HG03196 (cell line): ENCODE data around the gene GAMT.

Source experiments
- ATAC-seq: cut with Tn5 transposase; IDR thresholded peaks from one replicate; pipeline ENCODE4 v1.9.1; 2021; ENCODE audit not compliant: unreplicated experiment

GAMT gene

DNA sequence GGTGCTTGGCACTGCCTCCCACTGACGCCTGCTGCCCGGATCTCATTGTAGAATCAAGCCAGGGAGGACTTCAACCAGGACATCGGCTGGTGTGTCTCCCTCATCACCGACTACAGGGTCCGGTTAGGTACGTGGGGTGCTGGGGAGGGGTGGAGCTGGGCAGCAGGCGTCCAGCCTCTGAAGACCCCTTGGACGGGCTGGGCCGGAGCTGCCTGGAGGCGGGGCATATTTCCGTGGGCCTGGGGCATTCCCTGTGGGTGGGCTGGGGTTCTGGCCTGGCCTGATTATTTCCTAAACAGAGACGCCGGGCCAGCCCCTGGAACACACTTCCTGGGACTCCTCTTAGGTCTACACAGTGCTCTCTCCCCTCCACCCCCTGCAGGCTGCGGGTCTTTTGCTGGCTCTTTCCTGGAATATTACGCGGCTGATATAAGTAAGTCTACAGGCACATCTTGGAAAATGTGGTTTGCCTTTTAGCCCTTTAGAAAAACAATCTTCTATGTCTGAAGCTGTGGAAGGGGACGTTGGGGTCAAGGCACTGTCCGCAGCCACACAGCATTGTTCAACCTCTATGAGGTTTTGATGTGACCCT is 32.0 kb downstream of the GAMT start:
- ATAC-seq: no peak

DNA sequence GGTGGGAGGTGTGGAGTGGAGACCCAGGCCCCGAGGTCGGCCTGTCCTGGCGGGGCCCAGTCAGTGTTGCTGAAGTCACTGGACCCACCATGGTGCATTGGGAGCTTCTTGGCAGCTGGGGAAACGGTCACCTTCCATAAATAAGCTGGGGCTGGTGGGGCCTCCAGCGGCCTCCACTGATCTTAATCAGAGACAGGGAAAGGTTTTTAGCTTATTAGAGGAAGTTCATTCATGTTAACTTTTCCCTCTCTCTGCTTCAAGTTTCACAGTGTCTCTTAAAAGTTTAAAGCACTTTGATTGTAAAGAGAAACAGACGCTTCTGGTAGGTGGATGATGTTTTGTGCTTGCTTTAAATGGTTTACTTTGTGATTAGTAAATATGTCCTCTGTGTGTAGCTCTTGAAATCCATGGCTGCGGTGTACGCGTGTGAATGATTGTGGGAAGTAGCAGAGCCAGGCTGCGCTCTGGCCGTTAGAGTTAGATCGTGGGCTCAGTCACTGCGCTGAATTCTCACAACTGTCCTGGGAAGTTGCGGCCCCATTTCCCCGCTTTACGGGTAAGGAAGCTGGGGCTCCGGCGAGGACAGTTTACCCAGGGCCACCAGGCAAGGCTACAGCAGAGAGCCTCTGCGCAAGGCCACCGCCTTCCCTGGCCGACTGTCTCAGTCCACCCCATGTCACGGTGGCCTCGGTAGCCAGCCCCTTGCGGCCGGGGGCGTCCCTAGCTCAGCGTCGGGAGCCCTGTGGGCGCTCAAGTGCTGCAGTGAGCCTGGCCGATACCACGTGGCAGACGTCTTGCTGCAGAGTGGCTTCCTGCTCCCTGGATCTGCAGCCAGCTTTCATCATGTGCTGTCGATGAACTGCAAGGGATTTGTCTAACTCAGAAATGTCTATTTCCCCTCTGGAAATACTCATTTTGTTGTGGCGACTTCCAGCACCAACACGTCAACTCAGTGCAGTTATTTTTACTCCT is 34.2 kb downstream of the GAMT start:
- no peak for ATAC-seq

DNA sequence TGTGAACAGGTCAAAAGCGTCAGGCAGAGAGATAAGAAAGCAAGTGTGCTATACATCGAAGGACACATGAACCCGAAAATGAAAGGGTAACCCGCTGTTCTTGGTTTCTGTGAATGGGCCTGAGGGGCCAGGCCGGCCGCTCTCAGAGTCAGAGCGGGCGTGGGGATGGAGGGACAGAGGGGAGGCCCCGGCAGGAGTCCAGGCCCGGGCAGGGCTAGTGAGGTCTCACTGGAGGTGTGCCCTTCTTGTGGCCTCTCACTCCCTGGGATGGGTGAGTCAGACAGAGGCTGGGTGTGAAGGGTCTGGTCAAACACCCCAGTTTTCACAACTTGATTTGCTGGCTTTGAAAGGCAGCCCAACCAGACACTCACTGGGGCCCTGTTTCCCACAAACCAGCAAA is 35.0 kb downstream of the GAMT start:
- ATAC-seq: no peak

DNA sequence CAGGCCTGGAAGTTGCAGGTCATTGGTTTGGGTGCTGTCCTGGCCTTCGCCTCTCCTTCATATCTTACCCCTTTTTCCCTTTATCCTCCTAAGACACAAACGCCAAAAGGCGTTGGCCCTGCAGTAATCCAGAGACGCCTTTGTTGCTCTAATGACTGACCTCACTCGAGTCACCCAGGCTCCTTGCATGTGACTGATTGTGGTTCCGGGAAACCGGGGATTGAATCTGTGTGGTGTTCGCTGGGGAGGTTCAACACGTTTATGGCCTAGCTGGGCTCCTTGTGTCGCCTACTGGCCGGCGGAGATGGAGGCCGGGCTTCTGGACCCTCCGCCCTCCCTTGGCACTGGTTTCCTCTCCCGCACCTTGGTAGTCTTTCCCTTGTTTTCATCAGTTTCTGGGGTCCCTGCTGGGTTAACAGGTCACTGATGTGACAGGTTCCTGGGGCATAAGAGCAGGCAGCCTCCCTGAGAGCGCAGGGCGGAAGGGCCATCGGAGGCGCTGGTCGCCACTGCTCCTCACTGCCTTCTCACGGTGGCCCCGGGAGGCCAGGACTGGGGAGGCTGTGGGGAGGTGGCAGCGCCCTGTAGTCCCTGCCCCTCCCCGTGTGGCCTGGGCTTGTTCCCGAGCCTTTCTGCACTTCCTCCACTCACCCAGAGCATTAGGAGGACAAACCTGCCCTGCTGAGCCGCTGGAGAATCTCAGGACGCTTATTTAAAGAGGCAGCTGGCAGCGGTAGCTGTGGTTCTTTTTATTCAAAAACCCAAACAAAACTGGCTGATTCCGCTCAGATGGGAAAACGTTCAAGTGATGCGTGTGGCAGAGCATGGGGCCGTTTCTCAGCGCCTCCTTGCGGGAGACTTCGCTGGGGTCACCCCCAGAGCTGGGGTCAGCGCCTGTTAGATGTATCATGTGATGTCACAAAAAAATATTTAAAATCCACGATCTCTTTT is 35.7 kb downstream of the GAMT start:
- no peak for ATAC-seq

DNA sequence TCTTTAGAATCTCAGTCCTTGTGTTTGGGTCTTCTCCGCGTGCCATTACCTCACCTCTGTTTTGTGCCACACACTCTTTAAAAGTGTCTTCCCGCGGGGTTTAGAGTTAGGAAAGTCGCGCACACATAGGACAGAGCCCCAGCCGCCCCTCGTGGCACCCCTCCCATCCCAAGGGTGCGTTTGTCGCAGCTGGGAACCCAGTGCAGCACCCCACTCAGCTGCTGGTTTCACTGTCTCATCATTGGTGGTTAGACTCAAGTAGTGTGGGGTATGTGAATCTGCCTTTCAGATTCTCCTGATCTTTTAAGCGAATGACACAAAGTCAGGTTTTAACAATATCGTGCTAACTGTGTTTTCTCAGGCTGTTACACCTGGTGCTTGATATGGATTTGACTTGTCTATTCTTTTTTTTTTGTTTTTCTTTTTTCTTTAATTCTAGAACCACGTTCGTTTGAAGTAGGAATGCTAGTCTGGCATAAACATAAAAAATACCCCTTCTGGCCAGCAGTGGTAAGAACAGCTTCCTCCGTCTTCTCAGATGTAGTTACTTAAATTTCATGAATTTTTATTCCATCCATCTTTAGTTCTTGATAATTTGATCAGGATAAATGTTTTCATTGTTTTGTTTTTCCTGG is 37.2 kb downstream of the GAMT start:
- ATAC-seq: no peak

DNA sequence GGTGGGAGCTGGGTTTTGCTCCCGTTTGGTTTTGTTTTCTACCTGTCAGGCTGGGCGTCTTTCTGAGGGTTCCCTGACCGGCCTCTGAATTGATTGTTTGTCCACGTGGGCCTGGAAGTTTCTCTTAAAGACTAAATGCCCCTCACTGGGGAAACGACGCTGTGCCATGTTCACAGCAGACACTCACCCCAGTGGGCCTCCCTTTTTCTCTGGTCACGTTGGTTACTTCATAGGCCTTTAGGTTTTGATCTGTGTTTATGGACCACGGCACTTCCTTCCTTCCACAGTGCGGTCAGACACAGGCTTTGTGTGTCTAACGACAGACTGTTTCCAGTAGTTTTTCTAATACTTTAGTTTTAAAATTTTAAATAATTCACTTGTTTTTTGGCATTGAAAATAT is 37.7 kb downstream of the GAMT start:
- ATAC-seq: no peak

DNA sequence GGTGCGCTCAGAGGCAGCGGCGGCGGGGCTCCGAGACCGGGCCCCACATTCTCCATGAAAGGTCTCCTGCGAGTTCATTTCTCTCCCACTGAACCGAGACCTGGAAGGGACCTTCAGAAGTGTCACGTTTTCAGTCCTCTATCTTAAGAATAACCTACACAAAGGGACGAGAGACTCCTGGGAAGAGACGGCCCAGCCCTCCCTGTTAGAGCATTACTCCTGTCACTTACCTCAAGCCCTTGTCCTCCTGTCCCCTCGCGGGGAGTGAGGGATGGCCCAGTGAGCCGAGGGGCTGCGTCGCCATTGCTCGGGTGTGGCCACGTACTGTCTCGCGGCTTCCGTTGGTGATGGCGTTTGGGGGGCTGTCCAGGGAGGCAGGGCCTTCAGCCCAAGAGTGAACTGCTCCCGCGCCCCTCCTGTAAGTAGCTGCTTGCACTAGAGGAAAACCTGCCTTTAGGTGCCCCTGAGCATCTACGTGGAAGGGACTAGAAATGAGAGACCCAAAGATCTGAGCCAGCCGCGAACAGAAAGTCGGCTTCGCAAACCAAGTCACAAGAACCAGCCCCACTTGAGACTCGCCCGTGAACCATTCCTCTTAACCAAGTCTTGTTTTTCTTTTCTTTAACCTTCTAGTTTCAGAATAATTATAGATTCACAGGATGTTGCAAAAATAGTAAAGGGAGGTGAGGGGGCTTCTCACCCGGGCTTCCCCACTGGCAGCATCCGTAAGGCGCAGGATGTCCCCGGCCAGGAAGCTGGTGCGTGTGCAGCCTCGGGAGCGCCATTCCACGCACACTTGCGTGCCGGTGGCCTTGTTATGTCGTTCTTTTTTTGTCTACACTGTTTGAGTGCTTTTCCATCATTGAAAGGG is 38.7 kb downstream of the GAMT start:
- no peak for ATAC-seq

DNA sequence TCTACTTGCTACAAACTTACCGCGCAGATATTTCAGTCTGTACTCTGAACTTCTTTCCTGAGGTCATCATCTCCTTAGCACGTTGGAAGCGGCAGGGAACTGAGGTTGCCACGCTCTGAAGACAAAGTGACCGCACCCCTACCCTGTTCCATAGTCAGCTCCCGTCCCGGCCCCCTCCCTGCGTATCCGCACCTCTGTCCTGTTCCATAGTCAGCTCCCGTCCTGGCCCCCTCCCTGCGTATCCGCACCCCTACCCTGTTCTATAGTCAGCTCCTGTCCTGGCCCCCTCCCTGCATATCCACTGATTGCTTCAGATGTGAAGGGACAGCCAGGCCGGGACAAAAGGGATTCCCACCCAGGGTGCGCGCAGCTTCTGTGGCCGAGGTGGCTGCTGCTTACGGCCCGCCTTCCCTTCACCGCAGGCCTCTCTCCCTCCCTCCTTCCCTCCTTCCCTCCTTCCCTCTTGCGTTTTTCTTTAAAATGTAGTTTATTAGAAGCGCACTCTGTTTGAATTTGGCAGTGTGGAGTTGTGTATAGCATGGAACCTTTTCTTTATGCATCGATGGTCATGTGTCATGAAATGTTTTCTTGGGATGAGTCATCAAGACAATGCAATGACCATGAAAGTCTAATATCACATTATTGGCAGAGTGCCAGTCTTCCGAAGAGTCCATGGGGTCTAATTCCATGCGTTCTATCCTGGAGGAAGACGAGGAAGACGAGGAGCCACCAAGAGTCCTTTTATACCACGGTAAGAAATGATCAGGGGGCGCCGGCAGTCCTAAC is 39.5 kb downstream of the GAMT start:
- ATAC-seq: no peak

DNA sequence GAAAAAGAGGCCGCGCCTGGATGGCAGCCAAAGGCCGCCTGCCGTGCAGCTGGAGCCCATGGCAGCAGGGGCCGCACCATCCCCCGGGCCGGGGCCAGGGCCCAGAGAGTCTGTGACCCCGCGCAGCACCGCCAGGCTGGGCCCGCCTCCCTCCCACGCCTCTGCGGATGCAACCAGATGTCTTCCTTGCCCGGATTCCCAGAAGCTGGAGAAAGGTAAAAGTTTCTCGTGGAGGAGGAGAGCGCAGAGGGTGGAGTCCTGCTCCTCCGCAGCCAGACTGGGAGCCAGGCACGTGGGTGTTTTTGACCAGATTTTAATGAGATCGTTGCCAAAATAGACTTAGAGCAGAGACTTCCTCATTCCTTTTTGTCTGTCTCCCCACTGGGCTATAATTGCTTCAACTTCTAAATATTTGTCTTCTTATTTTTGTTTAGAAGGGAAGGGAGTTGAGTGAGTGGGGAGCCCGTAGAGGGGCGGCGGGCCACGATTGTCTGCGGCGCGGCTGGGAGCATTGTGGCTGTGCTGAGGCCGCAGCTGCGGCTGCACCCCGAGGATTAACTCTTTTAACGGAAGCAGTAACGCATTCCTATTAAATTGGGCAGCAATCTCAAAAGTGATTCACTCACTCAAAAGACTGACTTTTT is 40.4 kb downstream of the GAMT start:
- ATAC-seq: no peak

DNA sequence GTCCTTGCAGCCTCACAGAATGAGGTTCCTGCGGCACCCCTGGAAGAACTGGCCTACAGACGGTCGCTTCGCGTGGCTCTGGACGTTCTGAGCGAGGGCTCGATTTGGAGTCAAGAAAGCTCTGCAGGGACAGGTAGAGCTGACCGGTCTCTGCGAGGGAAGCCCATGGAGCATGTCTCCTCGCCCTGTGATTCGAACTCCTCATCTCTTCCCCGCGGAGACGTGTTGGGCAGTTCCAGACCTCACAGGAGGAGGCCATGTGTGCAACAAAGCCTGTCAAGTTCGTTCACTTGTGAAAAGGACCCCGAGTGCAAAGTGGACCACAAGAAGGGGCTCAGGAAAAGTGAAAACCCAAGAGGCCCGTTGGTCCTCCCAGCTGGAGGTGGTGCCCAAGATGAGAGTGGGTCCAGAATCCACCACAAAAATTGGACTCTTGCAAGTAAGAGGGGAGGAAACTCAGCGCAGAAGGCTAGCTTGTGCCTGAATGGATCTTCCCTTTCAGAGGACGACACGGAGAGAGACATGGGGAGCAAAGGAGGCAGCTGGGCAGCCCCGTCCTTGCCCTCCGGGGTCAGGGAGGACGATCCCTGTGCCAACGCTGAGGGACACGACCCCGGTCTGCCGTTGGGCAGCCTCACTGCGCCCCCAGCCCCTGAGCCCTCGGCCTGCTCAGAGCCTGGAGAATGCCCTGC is 41.1 kb downstream of the GAMT start:
- ATAC-seq: no peak

DNA sequence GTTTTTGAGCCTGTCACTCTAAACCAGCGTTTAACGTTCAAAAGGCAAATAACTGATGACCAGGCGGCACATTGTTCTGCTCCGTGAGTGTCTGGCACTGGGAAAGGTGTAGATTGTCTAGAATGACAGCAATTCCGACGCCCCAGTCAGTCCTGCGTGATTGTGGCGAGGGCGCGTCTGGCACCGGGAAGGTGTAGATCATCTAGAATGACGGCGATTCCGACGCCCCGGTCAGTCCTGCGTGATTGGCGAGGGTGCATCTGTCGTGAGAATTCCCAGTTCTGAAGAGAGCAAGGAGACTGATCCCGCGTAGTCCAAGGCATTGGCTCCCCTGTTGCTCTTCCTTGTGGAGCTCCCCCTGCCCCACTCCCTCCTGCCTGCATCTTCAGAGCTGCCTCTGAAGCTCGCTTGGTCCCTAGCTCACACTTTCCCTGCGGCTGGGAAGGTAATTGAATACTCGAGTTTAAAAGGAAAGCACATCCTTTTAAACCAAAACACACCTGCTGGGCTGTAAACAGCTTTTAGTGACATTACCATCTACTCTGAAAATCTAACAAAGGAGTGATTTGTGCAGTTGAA is 43.7 kb downstream of the GAMT start:
- ATAC-seq: no peak

DNA sequence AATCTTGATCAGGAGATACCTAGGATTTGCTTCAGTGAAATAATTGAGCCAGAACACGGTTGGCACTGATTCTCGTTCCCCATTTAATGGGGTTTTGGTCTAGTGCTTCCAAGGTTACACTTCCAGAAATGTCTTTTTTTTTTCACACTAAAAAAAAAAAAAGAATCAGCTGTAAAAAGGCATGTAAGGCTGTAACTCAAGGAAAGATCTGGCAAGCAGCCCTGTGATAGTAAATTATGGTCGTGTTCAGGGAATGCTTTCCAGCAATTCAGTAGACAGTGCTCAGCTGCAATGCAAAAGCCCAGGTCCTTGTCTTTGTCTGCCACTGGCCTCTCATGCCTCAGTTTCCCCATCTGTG is 44.9 kb downstream of the GAMT start:
- ATAC-seq: no peak

DNA sequence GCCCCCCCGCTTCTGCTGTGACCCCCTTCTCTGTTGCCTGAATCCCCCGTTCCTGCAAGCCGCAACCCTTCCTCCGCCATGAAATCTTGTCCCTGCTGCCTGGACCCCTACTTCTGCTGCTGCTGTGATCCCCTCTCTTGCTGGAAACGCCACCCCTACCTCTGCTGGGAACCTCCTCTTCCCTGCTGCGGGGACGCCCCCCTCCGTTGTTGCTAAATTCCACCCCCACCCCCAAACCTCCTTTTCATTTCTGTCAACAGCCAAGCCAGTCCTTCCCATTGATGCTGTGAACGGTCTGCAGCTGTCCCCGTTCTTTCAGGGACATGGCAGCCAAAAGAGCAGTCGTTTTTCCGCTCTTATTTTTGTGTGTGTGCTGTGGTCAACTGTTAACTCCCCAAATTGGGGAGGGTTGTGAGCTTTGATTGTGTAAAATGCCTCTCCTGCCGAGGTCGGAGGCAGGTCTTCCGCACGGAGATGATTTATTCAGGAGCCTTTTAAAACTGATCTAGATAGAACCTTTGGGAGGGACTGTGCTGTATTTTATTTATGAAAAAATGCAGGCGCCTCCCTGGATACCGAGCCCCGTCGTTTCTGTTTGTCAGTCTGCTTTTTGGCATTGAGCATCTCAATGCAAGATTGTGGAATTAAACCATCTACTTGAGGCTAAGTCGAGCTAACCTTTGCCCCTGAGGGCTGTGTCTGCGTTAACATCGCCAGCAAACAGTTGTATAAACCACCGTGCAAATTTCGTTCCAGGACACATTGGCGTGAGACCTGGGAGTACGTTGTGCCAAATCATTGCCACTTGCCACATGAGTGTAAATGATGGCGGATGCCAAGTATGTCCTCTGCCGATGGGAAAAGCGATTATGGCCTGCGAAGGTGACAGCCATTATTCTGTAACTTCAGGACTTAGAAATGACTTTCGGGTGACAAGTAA is 45.5 kb downstream of the GAMT start:
- ATAC-seq: no peak

DNA sequence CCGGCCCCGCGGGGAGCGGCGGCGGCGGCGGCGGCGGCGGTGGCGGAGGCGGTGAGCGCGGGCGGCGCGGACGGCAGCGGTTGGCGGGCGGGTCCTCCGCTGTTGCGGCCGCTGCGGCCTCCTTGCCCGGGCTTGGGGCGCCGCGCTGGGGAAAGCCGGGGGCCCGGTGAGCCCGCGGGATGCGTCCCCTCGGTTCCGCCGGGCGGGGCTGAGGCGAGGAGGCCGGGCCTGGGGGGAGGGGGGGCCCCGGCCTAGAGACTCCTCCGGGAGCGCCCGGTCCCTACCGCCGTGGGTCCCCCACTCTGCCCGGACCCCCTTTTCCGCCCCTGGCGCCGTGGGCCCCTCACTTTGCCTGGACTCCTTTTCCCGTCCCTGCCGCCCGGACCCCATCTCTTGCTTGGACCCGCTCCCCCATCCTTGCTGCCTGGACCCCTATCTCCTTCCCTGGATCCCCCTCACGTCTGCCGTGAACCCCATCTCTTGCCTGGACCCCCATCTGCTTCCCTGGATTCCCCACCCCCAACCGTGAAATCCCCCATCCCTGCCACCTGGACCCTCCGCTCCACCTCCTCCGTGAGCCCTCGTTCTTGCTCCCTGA is 46.3 kb downstream of the GAMT start:
- ATAC-seq: no peak

DNA sequence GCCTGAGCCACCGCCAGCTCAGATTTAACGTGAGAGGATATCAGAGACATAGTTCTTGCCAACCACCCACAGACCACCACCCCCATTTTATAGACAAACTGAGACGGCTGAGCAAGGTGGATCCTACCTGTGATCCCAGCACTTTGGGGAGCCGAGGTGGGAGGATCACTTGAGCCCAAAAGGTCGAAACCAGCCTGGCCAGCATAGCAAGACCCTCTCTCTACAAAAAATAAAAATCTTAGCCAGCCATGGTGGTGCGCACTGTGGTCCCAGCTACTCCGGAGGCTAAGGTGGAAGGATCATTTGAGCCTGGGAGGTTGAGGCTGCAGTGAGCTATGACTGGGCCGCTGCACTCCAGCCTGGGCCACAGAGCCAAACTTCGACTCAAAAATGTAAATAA is 48.2 kb downstream of the GAMT start:
- ATAC-seq: no peak

DNA sequence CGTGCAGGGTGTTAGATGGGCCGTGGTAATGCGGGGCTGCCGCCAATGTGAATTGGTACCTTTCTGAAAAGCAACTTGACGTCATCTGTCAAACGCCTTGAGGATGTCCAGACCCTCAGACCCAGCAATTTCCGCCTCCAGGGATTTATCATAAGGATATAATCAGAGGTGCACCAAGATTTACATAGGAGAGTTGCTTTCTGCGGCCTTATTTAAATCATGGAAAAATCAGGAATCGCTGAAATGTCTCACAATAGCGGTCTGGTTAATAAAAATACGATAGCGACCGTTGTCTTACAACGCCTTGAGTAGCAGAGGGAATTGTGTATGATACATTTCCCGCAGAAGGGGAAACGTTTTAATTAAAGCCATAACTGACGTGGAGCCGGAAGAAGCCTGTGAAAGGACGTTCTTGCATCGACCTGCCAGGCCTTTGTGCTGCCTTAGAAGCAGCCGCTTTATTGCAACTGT is 49.9 kb downstream of the GAMT start:
- no peak for ATAC-seq
